Mesodermal cell (in vitro differentiated cells): ENCODE measurements around the gene ALLC.
"Not testable (repeated sequence)": the region's sequence is repeated elsewhere in the genome, so short reads cannot be mapped to it uniquely, and the experiment has no call there.

Experiments
- H3K27ac ChIP-seq: 2 replicates; pipeline ENCODE4 v1.7.0; 2013; ENCODE audit warnings: mild to moderate bottlenecking, low read depth, low read length, moderate library complexity; ENCODE audit not compliant: severe bottlenecking
- H3K36me3 ChIP-seq: 2 replicates; pipeline ENCODE4 v1.7.1; 2013; ENCODE audit warnings: mild to moderate bottlenecking, low read length, moderate library complexity; ENCODE audit not compliant: control insufficient read depth, insufficient read depth
- H3K4me1 ChIP-seq: one replicate; pipeline ENCODE4 v1.7.1; 2013; ENCODE audit warnings: mild to moderate bottlenecking, low read length; ENCODE audit not compliant: insufficient read depth, control insufficient read depth, poor library complexity, severe bottlenecking
- H3K4me3 ChIP-seq: 2 replicates; pipeline ENCODE4 v1.7.0; 2013; ENCODE audit warnings: low read length, control low read depth, mild to moderate bottlenecking; ENCODE audit not compliant: insufficient read depth, poor library complexity, severe bottlenecking; ENCODE audit errors: extremely low read depth
- H3K9me3 ChIP-seq: 2 replicates; pipeline ENCODE4 v1.7.1; 2013; ENCODE audit warnings: mild to moderate bottlenecking, low read length, moderate library complexity; ENCODE audit not compliant: control insufficient read depth
- WGBS, 2 experiments: methylation state at CpG; one replicate each; pipeline ENCODE4 v1.1.5; 2013; ENCODE audit warnings: missing lambda C conversion rate in 2 of 2; ENCODE audit not compliant: insufficient coverage in 2 of 2; 5-methylcytosine and 5-hydroxymethylcytosine counted together

The ALLC gene

GRCh38 chr2:3634596-3635121, 23.3 kb upstream of the ALLC start:
- H3K9me3 ChIP-seq, result no peaks in the 10 kb centered on the region
- no peak overlapping the region for H3K27ac ChIP-seq
- no peaks in the 10 kb centered on the region for H3K36me3 ChIP-seq
- 82 to 89% methylated on average over 12 of the region's 12 CpGs for WGBS, 2 experiments
- no peak overlapping the region for H3K4me3 ChIP-seq
- no peaks in the 10 kb centered on the region for H3K4me1 ChIP-seq

DNA sequence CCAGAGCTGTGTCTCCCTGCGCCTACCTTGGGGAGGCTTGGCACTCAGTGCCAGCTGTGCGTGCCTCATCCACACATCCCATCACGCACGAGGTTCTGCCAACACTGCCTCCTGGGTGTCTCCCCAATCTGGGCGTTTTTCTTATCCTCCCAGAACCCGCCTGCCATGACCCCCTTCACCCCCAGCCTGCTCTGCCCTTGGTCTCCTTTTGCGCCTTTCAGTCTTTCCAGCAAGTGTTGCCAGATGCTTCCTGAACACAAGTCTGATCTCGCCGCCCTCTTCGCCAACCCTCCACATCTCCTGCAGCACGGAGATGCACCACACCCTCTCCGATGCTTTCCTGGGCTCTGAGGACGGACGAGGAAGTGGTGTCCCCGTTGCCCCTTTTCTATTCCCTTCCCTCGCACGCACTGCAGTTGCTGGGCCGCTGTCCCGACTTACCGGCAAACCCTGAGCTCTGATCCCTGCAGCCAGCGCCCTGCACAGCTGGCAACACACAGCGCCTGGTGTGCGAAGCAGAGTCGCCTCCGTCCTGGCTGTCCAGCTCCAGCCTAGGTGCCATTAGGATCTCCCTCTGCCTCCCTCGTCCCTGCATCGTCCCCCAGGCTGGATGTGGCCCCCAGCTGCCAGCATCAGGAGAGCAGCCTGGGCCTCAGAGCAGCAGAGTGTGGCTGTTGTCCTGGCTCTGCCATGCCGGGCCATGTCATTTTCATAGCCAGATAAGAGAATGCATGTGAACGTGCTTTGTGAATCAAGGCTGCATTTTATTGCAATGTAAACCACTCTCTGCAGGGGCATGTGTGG, 22.6 kb upstream of the ALLC start:
- Histone ChIP-seq H3K36me3 (no peaks in the 10 kb centered on the region), H3K9me3 (no peaks in the 10 kb centered on the region), H3K27ac (no peak overlapping the region), H3K4me1 (no peaks in the 10 kb centered on the region), H3K4me3 (no peak overlapping the region)
- 93% methylated on average over 28 to 29 of the region's 29 CpGs for WGBS, 2 experiments

DNA sequence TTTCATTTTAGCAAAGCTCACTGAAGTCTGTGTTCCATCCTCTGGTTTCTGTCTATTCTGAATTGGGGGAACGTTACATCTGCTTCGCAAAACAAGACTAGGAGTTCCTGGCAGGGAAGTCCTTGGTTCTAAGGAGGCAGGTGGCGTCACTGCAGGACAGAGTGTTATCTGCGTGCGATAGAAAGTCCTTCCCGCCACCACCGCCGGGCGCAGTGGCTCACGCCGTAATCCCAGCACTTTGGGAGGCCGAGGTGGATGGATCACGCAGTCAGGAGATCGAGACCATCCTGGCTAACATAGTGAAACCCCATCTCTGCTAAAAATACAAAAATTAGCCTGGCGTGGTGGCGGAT, 22.0 kb upstream of the ALLC start:
- WGBS, 2 experiments, result 89 to 95% methylated on average over 13 to 14 of the region's 16 CpGs
- not testable (repeated sequence) for H3K4me3 ChIP-seq, H3K4me1 ChIP-seq, H3K27ac ChIP-seq, H3K9me3 ChIP-seq, H3K36me3 ChIP-seq

GRCh38 chr2:3636586-3637310, 21.3 kb upstream of the ALLC start:
- 88 to 95% methylated on average over 4 to 6 of the region's 13 CpGs for WGBS, 2 experiments
- no peaks in the 10 kb centered on the region for H3K36me3 ChIP-seq
- no peak overlapping the region for H3K27ac ChIP-seq
- H3K4me1 ChIP-seq, result no peaks in the 10 kb centered on the region
- H3K9me3 ChIP-seq, result no peaks in the 10 kb centered on the region
- H3K4me3 ChIP-seq, result no peak overlapping the region

- no peak overlapping the region for H3K4me3 ChIP-seq
- H3K9me3 ChIP-seq, result no peaks in the 10 kb centered on the region
- no peaks in the 10 kb centered on the region for H3K4me1 ChIP-seq
- H3K36me3 ChIP-seq, result no peaks in the 10 kb centered on the region
- H3K27ac ChIP-seq, result no peak overlapping the region
- WGBS, 2 experiments, result 92 to 94% methylated on average over 8 to 10 of the region's 11 CpGs
Measured at GRCh38 chr2:3637311-3637675, 20.7 kb upstream of the ALLC start.

DNA sequence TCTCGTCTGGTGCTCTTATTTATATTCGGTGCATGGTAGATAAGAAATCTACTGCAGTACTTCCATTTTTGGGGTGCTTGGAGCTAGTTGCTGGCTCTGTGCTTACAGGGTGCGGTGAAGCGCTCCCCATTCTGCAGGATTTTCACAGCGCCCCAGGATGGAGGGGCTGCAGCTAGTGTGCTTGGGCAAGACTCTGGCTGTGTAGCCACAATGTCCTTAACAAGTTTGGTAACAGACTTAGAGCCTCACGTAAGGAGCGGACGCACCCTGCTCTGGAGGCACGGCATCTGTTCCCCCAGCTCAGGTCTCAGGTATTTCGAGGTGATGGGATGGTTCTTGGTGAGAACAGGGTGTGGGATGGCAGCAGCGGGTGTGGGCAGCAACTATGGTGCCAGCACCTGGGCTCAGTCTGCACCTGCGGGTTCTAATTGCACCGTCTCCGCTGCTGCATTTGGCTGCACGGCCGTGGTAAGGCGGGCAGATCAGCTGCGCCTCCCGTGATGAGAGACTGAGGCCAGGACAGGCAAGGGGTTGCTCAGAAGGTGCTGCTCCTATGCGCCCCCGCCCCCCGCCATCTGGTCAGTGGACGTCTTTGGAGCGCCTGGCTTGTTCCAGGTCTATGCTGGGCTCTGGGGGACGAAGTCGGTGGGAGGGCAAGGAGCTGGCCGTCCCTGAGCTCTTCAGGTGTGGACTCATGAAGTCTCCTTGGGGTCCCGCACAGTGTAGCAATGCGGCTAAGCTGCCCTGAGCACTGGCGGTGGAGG, 20.1 kb upstream of the ALLC start:
- WGBS, 2 experiments, result 94% methylated on average over 28 to 30 of the region's 30 CpGs
- no peak overlapping the region for H3K27ac ChIP-seq

GRCh38 chr2:3638456-3638810, 19.6 kb upstream of the ALLC start:
- Histone ChIP-seq H3K36me3 (no peaks in the 10 kb centered on the region), H3K9me3 (no peaks in the 10 kb centered on the region), H3K27ac (no peak overlapping the region), H3K4me3 (no peak overlapping the region), H3K4me1 (no peaks in the 10 kb centered on the region)
- 90 to 97% methylated on average over 5 of the region's 8 CpGs for WGBS, 2 experiments

More for the DNA sequence above, 20.1 kb upstream of the ALLC start:
- Histone ChIP-seq H3K36me3 (no peaks in the 10 kb centered on the region), H3K4me1 (no peaks in the 10 kb centered on the region), H3K4me3 (no peak overlapping the region), H3K9me3 (no peaks in the 10 kb centered on the region)

DNA sequence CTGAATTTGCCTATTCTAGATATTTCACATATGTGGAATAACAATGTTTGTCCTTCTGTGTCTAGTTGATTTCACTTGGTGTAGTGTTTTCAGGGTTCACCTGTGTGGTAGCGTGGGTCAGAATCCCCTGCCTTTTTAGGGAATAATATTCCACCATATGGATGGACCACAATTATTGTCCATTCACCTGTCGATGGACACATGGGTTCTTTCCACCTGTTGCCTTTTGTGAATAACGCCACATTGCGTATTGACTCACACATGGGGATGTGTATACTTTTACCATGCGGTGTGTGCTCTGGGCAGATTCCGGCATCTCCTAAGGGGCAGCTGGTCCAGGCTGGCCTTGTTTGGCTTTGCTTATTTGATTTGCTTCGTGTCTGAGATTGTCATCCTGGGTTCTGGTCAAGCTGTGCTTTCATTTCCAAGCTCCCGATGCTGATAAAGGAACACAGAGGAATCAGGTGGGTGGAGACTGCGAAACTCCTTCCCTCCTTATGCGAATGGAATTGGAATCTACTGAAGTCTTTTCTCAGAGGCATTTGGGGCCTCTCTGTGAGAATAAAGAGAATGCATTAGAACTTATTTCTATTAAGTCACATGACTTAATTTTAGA, 18.9 kb upstream of the ALLC start:
- WGBS, 2 experiments, result 87 to 89% methylated on average over 7 to 8 of the region's 10 CpGs

GRCh38 chr2:3639653-3640052, 18.3 kb upstream of the ALLC start:
- H3K4me3 ChIP-seq, result no peak overlapping the region
- 88 to 90% methylated on average over 8 of the region's 8 CpGs for WGBS, 2 experiments
- no peaks in the 10 kb centered on the region for H3K36me3 ChIP-seq
- no peaks in the 10 kb centered on the region for H3K9me3 ChIP-seq
- no peak overlapping the region for H3K27ac ChIP-seq
- no peaks in the 10 kb centered on the region for H3K4me1 ChIP-seq

More for the DNA sequence above, 18.9 kb upstream of the ALLC start:
- Histone ChIP-seq H3K4me3 (no peak overlapping the region), H3K27ac (no peak overlapping the region), H3K36me3 (no peaks in the 10 kb centered on the region), H3K4me1 (no peaks in the 10 kb centered on the region), H3K9me3 (no peaks in the 10 kb centered on the region)

DNA sequence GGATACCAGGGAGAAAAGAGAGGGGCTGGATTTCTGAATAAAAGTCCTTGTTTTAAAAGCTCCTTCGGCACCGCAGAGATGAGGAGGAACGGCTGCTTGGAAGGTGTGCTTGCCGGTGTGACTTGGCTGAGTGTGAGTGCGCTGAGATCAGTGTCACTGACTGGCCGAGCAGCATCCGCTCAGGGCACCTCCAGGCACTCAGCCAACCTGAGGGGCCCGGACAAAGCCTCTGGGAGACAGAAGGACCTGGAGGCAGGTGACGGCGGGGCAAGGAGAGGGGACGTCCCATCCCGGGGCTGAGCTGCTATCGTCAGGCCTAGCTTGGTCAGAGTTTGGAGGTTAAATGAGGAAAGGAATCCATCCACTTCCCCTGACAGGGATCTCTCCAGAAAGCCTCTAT, 16.8 kb upstream of the ALLC start:
- 92 to 94% methylated on average over 10 to 11 of the region's 13 CpGs for WGBS, 2 experiments
- H3K4me1 ChIP-seq, result no peaks in the 10 kb centered on the region
- H3K4me3 ChIP-seq, result no peak overlapping the region
- no peaks in the 10 kb centered on the region for H3K9me3 ChIP-seq
- H3K36me3 ChIP-seq, result no peaks in the 10 kb centered on the region
- no peak overlapping the region for H3K27ac ChIP-seq
